LNCaP clone FGC (cell line): ENCODE data around the gene DYRK1A.

Experiments
- DNase-seq: peaks from one replicate; pipeline ENCODE4 v3.0.0-alpha.2; 2011; ENCODE audit warnings: low read depth
- H3K4me3 ChIP-seq: 2 replicates; pipeline ENCODE4 v1.5.1; 2011; ENCODE audit warnings: mild to moderate bottlenecking, low read depth, low read length, control low read depth
- TF ChIP-seq, protein P1 (sequence below): IDR thresholded peaks from 2 replicates; pipeline ENCODE4 v1.5.1; 2012; ENCODE audit warnings: mild to moderate bottlenecking; ENCODE audit not compliant: control insufficient read depth, insufficient read depth; ENCODE audit errors: extremely low read depth

The DYRK1A gene

DNA sequence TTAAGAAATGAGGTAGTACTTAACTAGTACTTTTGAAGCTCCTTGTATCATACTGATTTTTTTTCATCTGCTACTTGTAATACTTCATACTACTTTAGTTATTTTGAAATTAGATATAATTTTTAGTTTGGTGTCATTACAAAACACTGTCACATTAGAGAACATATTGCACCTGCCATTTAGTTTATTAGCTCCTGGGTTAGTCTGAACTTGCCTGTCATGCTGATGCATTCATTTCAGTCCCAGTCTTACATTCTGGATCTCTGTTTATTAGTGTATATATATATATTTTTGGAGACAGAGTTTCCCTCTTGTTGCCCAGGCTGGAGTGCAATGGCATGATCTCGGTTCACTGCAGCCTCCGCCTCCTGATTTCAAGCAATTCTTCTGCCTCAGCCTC lies 50.3 kb downstream of the DYRK1A start:
- DNase-seq, result no peak
- TF ChIP-seq, protein P1, sequence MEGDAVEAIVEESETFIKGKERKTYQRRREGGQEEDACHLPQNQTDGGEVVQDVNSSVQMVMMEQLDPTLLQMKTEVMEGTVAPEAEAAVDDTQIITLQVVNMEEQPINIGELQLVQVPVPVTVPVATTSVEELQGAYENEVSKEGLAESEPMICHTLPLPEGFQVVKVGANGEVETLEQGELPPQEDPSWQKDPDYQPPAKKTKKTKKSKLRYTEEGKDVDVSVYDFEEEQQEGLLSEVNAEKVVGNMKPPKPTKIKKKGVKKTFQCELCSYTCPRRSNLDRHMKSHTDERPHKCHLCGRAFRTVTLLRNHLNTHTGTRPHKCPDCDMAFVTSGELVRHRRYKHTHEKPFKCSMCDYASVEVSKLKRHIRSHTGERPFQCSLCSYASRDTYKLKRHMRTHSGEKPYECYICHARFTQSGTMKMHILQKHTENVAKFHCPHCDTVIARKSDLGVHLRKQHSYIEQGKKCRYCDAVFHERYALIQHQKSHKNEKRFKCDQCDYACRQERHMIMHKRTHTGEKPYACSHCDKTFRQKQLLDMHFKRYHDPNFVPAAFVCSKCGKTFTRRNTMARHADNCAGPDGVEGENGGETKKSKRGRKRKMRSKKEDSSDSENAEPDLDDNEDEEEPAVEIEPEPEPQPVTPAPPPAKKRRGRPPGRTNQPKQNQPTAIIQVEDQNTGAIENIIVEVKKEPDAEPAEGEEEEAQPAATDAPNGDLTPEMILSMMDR, result no peak
- no peak overlapping the region for H3K4me3 ChIP-seq

DNA sequence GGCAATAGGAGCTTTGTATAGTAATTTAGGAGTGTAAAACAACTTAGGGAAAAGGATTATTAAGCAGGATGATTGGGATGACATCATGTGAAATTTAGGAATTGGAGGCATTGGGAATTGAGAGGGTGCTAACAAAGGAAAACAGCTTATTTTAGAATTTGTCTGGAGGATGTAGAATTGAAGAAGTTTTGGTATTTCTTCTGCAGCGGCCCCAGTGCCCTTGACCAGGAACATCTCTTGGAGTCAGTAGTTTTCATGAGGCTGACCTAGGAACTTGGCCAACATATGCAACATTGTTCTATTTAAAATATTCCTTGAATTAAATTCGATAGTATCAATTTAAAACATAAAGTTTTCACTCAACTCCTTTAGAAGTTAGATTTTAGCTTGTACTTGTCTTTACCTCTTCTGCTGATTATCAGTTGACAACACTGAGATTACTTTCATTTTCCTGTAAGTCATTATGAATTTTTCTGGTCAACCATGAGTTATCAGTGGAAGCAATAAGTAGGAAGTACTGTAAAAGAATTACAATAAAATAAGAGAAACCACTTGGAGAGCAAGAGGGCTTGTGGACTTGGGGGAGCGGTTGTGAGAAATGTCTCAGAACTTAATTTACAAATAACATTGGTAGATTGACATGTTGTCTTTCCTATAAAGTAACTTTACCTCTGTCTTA lies 52.8 kb downstream of the DYRK1A start:
- DNase-seq, result no peak
- no peak overlapping the region for H3K4me3 ChIP-seq
- TF ChIP-seq, protein P1, result no peak

DNA sequence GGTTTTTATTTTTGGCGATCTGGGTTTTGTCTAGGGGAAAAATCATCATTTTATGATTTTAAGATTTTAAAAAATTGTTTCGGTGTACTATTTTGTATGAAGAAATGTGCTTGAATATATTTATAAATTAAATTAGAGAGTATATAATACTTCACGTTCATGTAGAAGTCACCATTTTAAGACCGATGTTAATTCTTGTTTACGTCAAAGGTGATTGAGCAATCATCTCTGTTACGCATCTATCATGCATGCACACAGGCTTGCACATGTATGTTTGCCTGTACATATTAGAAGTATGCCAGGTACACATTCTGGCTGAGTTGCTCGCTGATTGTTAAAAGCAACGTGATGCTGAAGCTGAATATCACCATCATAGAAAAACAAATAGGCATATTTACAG lies 54.7 kb downstream of the DYRK1A start:
- DNase-seq, result no peak
- TF ChIP-seq, protein P1, result no peak
- H3K4me3 ChIP-seq, result no peak overlapping the region

DNA sequence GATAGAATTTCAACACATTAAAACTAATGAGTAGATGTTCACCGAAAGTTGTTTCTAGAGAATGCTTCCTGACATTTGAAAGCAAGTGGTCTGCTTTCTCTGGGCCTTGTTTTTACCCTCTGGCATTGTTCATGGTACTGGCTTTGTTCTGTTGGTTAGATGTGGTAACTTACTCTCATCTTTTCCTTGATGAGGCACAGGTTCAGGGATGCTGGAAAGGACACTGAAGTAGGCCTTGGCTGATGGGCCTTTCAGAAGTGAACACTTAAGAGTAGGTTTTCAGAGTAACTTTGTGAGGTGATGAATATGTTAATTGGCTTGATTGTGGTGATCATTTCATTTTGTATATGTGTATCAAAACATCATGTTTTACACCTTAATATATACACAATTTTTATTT lies 55.8 kb downstream of the DYRK1A start:
- no peak for DNase-seq
- TF ChIP-seq, protein P1, result no peak

DNA sequence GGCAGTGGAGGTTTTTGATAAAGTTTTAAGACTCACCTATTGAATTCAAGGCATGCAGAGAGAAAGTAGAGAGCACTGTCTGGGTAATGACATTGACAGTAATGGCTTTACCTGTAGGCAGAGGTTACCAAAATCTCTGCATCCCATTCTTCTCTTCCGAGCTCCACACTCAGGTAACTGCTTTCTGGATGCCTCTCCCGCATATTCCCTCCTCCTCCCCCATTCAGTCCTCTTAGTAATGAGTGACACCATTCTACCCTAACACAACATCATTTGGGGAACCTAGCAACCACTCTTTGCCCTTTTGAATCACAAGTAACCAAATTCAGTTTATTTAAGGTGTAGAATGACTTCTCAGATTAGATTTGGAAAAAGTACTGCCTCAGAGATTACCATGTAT lies 56.5 kb downstream of the DYRK1A start:
- H3K4me3 ChIP-seq, result no peak overlapping the region
- TF ChIP-seq, protein P1, result no peak
- no peak for DNase-seq

More for the DNA sequence above, 55.8 kb downstream of the DYRK1A start:
- no peak overlapping the region for H3K4me3 ChIP-seq

DNA sequence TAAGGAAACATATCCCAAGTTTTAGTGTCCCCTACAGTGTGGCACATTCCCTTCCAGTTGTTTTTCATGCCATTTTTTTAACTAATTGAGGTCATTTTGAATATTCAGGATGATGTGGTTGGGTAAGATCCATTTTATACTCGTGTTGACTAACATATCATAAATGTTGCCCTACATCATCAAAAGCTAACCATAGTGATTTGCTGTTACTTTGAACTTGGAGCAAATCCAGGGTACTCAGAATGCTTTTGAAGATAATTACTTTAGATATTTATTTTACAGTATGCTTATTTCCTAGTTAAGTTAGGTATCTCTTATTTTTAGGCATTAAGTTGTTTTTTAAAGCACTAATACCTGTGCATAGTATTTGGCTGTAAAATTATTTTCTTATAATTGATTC lies 57.8 kb downstream of the DYRK1A start:
- no peak for DNase-seq
- H3K4me3 ChIP-seq, result no peak overlapping the region
- TF ChIP-seq, protein P1, result no peak

DNA sequence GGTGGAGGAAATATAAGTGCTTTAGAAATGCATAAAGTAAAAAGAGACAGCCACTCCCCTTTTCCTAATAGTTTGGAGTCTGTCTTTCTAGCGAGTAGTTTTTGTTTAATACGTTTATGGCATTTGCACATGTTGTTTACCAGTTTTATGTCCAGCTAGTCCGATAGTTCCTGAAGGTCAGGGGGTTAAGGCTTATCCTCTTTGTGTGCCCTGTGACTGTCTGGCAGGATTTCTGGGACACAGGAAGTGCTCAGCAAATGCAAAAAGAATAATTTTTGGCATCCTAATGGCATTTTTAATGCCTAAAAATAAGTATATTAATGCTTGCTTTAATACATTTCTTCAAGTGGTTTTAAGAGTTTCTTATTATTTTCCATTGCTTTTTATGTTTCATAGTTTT lies 58.4 kb downstream of the DYRK1A start:
- TF ChIP-seq, protein P1, result no peak
- no peak overlapping the region for H3K4me3 ChIP-seq
- no peak for DNase-seq
